NCI-H524 treated with DMSO at 0.1 percent for 48 hours (cell line): ENCODE results near the gene SERPINB12.

ENCODE experiments used
- DNase-seq: peaks from one replicate; lab custom pipeline; 2025; lab: John Stamatoyannopoulos, UW

The SERPINB12 gene

DNA sequence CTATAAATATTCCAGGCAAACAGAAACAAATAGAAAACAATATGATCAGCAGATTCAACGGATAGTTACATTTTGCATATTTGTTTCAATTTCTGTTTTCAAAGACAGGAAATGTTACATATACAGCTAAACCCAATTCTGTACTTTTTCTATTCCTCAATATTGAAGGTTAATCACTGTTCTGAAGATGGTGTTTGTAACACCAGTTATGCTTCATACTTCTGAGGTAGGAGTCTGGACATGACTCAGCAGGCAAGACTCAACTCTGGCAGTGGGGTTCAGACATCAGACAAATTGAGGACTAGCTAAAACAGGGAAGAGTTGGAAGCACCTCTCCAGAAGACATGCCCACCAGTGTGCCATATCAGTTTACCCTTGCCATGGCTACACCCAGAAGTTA lies 61.6 kb downstream of the SERPINB12 start:
- no peak for DNase-seq

DNA sequence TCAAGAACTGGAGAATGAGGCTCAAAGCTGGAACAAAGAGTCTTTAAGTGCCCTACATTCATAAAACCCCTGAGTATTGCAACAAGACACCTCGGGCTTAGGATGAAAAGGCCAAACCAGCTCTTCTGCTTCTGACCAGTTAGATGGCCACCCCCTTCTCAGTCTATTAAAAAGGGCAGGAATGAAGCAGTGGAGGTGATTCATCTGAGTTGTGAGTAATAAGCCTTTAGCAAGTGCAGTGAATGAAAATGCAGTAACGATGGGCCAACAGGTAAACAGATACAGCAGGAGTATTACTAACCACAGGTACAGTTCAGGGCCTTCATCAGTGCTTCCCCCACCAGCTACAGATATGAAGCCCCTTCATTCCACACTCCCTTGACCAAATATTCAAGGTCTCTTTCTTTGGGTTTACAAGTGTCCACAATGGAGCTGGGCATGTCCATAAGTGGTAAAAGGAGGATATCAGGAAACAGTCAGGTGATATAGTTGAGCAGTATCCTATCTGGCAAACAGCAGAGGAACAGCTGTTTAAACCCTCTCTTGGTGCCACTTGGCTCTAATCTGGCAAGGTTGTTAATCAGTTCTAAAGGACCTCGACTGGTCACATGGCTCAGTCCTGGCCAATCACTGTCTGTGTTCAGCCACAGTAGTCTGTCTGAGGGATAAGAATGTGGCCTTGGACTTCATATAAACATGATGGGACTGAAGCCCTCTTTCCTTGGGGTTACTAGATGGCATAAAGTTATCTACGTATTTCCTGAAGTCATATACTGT lies 62.8 kb downstream of the SERPINB12 start:
- DNase-seq, result peak; percentile 77

DNA sequence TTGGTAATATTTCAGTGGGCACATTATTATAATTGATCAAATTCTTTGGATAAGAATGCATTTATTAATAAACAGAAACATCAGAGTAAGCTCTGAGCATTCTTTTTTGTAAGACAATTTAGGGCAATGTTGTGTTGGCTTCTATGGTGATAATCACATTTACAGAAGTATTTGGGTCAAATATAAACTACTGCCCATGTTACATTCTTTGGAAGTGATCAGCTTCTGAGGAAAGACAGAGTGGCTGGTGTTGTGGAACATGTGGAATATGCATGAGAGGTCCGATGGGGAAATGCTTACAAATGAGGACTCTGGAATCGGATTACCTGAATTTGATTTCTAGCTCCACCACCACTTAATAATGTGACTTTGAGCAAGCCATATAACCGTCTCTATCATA lies 64.4 kb downstream of the SERPINB12 start:
- DNase-seq, result no peak

DNA sequence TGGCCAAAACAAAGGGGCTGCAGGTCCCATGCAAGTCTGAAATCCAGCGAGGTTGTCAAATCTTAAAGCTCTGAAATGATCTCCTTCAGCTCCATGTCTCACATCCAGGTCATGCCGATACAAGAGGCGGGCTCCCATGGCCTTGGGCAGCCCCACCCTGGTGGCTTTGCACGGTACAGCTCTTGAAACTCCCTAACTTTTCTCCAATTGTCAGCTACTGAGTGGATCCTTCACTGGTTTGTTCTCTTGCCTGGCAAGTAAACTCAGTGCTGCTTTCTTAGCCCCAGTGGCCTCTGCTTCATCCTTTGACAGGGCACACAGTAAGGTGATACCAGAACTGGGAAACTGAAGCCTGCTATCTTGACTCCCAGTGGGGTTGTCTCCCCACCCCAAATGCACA lies 71.3 kb downstream of the SERPINB12 start:
- DNase-seq, result no peak

DNA sequence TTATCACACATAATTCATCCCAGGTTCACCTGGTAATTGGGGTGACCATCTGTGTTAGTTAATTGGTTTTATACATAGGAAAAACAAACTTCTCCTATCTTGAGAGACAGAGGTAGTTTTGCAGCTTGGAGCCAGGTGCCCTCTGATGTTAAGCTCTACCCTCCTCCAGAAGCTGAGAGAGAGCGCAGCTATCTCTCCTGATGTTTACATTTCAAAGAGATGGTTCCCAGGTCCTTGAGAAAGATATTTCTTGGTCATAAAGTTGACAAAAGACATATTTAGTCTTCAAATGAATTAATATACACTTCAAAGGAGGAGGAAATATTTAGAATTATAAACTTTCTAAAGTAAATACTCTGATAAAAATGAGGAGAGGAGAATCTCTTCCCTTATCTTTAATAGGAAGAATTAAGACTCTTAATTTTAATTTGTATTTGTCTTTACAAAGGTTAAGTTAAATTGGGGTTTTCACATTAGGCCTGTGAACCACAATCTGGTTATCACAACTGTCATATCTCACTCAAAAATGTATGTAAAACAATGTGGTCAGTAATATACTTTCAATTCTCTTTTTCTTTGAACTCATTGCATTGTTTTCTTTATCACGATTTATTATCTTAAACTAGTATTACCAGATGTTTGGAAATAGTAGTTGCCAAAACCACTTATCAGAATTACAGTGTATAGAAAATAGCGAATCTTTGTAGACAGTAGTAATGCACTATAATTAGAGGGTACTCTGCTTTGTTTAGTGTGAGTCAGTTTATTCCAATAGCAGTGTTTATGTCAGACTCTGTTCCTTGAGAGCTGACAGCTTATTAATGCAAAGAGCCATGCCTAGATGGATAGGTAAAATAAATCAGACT lies 75.1 kb downstream of the SERPINB12 start:
- no peak for DNase-seq

DNA sequence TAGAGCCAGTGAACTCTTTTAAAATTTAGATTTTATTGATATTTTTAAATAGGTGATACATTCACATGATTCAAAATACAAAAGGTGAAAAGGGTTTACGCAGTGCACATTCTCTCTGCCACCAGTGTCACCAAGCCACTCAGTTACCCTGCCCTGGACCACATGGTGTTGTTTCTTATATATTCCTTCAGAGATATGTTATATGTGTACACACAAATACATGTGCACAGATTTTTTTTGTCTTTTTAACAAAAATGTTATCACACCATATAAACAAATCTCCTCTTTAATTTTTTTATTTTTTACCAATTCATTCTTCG lies 75.7 kb downstream of the SERPINB12 start:
- DNase-seq, result no peak
